ENCODE data around the gene ZWINT.

The ZWINT gene

GRCh38 chr10:56360967-56361612, at the start of gene ZWINT:
Gene ZWINT, minus strand, starts transcription at chr10:56361259. Its CDS starts 23 bp downstream, at chr10:56361236.
- DNase-seq = peak; percentile 74

GRCh38 chr10:56383806-56384205, 22.7 kb upstream of the ZWINT start:
- no peak for DNase-seq

- no peak for DNase-seq
Observed at GRCh38 chr10:56370217-56371113, 9.4 kb upstream of the ZWINT start.

- no peak for DNase-seq
Observed at GRCh38 chr10:56360583-56360966, 484 bp downstream of the ZWINT start.

- no peak for DNase-seq
Observed at GRCh38 chr10:56359837-56360236, 1.2 kb downstream of the ZWINT start.

GRCh38 chr10:56357018-56357417, 4.0 kb downstream of the ZWINT start:
- DNase-seq = no peak

GRCh38 chr10:56351909-56352630, 9.0 kb downstream of the ZWINT start:
- no peak for DNase-seq

- no peak for DNase-seq
Observed at GRCh38 chr10:56349611-56350010, 11.4 kb downstream of the ZWINT start.

- no peak for DNase-seq
Observed at GRCh38 chr10:56348101-56348500, 13.0 kb downstream of the ZWINT start.

GRCh38 chr10:56346845-56347415, 14.1 kb downstream of the ZWINT start:
- DNase-seq = no peak

- DNase-seq = no peak
Observed at GRCh38 chr10:56341612-56342011, 19.4 kb downstream of the ZWINT start.

GRCh38 chr10:56329961-56330360, 31.1 kb downstream of the ZWINT start:
- DNase-seq = no peak

- DNase-seq = no peak
Observed at GRCh38 chr10:56327118-56327517, 33.9 kb downstream of the ZWINT start.

- no peak for DNase-seq
Observed at GRCh38 chr10:56319386-56319785, 41.7 kb downstream of the ZWINT start.

- no peak for DNase-seq
Observed at GRCh38 chr10:56318816-56319215, 42.2 kb downstream of the ZWINT start.

- no peak for DNase-seq
Observed at GRCh38 chr10:56317603-56318002, 43.5 kb downstream of the ZWINT start.

GRCh38 chr10:56316603-56317002, 44.5 kb downstream of the ZWINT start:
- no peak for DNase-seq
